HG03442 (cell line): Measurements from ENCODE around the gene SCN5A.

Experiments
- ATAC-seq: cut with Tn5 transposase; IDR thresholded peaks from one replicate; pipeline ENCODE4 v1.9.1; 2021; ENCODE audit warnings: mild to moderate bottlenecking, moderate library complexity; ENCODE audit not compliant: unreplicated experiment

Gene SCN5A

DNA sequence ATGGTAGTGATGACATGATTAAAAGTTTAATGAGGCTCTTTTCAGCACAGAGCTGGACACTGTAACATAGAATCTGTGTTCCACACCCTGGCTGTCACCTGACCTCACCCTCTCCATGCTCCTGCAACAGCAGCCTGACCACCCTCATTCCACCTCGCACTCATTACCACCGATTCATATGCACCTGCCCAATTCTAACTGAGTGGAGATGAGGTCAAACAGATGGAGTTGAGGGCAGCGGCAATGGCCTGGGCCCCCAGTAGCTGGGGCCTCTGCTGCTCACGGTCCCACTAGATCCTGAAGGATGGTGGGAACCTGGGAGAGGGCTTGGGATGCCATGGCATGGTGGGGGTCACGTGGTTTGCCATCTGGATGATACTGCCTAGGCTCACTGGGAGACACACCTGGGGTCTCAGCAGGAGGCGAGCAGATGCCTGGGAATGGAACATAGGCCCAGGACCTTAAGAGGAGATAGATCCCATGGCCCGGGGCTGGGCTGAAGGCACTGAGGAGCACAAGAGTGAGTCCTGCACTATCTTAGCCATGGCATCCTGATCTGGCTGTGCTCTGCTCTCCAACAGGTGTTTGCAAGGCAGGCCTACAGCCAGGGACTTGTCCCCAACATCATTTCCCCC, 1.3 kb downstream of the SCN5A start:
- ATAC-seq = no peak

DNA sequence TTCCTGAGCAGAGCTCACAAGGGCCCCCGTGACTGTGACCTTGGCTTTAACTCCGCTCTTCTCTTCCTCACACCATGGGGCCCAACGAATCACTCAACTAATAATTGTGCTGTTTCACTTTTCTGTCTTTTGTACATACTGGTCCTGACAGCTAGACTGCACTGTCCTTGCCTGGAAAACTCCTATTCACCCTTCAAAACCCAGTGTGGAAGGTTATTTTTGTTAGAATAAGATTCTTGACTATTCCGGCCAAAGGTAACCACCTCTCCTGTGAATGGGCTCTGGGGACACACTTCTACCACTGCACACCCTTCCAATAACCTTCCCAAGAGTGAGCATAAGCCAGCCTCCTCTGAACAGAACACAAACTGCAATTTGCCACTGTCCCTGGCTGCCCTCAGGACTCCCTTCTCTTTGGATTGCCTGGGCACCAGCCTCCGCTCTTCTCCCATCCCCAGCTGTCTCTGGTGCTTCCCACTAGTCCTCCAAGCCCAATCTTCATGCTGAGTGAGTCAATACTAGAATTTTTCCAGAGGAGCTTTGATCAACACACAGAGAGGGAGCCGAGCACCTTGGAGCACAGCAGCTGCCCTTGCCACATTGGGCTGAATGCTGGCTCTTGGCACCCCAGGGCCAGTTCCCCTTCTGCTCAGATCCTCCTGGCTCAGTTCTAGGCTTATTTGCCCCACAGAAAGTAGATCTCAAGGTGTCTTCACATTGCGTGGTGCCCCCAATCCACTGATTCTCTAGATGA, 2.1 kb downstream of the SCN5A start:
- ATAC-seq = no peak

GRCh38 chr3:38646630-38647029, 2.9 kb downstream of the SCN5A start:
- no peak for ATAC-seq

- ATAC-seq = no peak
Observed at GRCh38 chr3:38646062-38646461, 3.4 kb downstream of the SCN5A start.

DNA sequence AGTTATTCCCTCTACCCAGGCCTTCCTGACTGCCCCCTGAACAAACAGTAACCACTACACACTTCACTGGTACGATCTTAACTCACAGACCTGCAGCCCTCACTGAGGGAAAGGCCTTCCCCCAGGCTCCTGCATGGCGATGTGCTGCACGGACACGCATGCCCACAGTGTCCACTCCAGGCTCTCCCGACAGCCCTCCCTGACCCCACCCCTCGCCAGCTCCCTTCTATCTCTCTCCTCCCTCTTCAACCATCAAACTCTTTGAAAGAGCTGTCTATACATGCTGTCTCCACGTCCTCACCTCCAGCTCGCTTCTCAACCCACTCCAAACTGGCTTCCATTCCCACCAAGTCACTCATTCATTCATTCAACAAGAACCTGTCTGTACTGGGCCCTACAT, 3.9 kb downstream of the SCN5A start:
- no peak for ATAC-seq

GRCh38 chr3:38645076-38645475, 4.4 kb downstream of the SCN5A start:
- no peak for ATAC-seq

DNA sequence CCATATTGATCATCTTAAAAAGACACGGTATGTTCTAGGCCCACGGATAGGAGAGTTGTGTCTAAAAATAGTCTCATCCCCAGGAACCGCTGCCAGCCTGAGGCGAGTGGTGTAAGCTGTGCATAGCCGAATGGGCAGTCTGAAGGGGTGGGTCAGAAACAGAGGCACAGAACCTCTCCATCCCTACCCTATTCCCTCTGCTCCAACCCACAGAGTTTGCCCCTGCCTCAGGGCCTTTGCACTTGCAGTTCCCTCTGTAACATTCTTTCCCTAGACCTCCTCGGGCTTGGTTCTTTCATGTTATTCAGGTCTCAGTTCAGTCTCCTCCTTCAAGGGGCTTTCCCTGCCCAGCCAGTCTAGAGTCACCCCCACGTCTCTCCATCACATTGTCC, 4.8 kb downstream of the SCN5A start:
- no peak for ATAC-seq

GRCh38 chr3:38644016-38644661, 5.3 kb downstream of the SCN5A start:
- ATAC-seq = no peak

GRCh38 chr3:38643592-38643991, 5.9 kb downstream of the SCN5A start:
- ATAC-seq = no peak

GRCh38 chr3:38643090-38643489, 6.4 kb downstream of the SCN5A start:
- no peak for ATAC-seq

- no peak for ATAC-seq
Observed at GRCh38 chr3:38641461-38642110, 7.9 kb downstream of the SCN5A start.

GRCh38 chr3:38640661-38641452, 8.6 kb downstream of the SCN5A start:
- ATAC-seq = no peak

DNA sequence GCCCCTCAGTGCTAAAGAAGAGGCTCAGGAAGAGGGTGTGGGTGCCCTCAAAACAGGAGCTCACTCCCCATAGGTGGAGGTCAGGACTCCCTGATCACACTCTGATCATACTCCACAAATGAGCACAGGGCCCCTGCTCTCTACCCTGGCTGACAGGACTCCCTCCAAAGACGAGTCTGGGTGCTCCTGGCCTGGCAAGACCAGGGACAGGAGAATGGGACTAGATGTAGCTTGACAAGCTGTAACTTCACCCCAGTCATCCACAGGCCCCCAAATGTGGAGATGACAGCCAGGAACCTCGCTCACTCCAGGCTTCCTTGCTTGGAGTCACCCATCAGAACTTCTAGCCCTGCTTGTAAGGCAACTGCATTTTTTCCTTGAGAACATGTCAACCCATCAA, 11.1 kb downstream of the SCN5A start:
- no peak for ATAC-seq

- no peak for ATAC-seq
Observed at GRCh38 chr3:38637906-38638305, 11.6 kb downstream of the SCN5A start.

GRCh38 chr3:38636881-38637280, 12.6 kb downstream of the SCN5A start:
- ATAC-seq = no peak

- no peak for ATAC-seq
Observed at GRCh38 chr3:38636464-38636863, 13.0 kb downstream of the SCN5A start.

- no peak for ATAC-seq
Observed at GRCh38 chr3:38634111-38634510, 15.4 kb downstream of the SCN5A start.

- ATAC-seq = no peak
Observed at GRCh38 chr3:38632989-38633388, 16.5 kb downstream of the SCN5A start.

DNA sequence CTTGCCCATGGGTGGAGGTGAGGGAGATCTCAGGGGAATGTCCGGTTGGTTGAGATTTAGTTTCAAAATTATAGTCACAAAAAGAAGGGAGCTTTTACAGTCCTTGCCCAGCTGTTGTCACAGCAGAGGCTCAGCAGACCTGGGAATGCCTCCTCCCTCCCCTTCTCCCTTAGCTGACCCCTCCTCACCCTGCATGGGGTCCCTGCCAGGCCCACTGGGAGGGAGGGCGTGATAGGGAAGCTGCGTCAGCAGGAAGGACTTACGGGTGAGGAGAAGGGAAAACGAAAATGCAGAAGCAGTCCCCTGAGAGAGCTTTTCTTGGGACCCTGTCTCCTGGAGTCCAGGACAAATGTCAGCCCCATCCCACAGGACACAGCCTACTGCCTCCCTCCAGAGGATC, 18.9 kb downstream of the SCN5A start:
- ATAC-seq = no peak

- ATAC-seq = no peak
Observed at GRCh38 chr3:38630070-38630469, 19.4 kb downstream of the SCN5A start.

- ATAC-seq = no peak
Observed at GRCh38 chr3:38628835-38629234, 20.7 kb downstream of the SCN5A start.
